SK-N-SH (cell line): ENCODE results near the gene ASTN2.

Experiments used
- CHD2 ChIP-seq: fragments of 150-350 bp; IDR thresholded peaks from 2 replicates; pipeline ENCODE4 v1.6.1; 2018; ENCODE audit warnings: low read length; ENCODE audit not compliant: partially characterized antibody
- CTCF ChIP-seq: fragments of 200-600 bp; sonication (generic); IDR thresholded peaks from 2 replicates; pipeline ENCODE4 v1.6.1; 2017; ENCODE audit warnings: antibody characterized with exemption, mild to moderate bottlenecking, moderate library complexity
- GABPA ChIP-seq: IDR thresholded peaks from 2 replicates; pipeline ENCODE4 v1.4.0; 2012; ENCODE audit warnings: low read depth, mild to moderate bottlenecking
- PBX3 ChIP-seq: IDR thresholded peaks from 2 replicates; pipeline ENCODE4; 2012
- POLR2AphosphoS5 ChIP-seq: IDR thresholded peaks from 2 replicates; pipeline ENCODE4 v1.6.1; 2012; ENCODE audit warnings: low read depth, low read length
- REST ChIP-seq: IDR thresholded peaks from 2 replicates; pipeline ENCODE4 v1.6.1; 2012; ENCODE audit warnings: mild to moderate bottlenecking, low read depth, low read length, moderate library complexity

GRCh38 chr9:117081641-117082317 is 333.1 kb downstream of the ASTN2 start:
- no peak for TF ChIP-seq CTCF
- TF ChIP-seq GABPA = no peak
- TF ChIP-seq POLR2AphosphoS5 = no peak
- no peak for TF ChIP-seq CHD2
- TF ChIP-seq REST = no peak
- TF ChIP-seq PBX3 = no peak
